Adrenal gland (tissue), 19 donors: ENCODE measurements around the gene MYCL. TPM values are rescaled to one million over a fixed set of nuclear protein-coding genes. Genes with fewer than 3 reads are reported as not detected.

Experiments
- DNase-seq, 7 donors: peaks; one replicate each; pipeline ENCODE4 v3.0.0-alpha.2; 2019 to 2020
- H3K27ac ChIP-seq, 5 donors: fragments of 200-600 bp; sonication (generic) in 4 of 5; 1 replicate in 3 of 5; 2 replicates in 2 of 5; pipeline versions ENCODE4 v1.5.1 to v1.8.0; 2016 to 2020; ENCODE audit warnings: mild to moderate bottlenecking in 1 of 5
- H3K27me3 ChIP-seq: fragments of 200-600 bp; 2 replicates; pipeline ENCODE4 v1.8.0; 2021
- H3K36me3 ChIP-seq, 2 donors: fragments of 200-600 bp; replicated peaks in 1 of 2; 1 replicate in 1 of 2; 2 replicates in 1 of 2; pipeline versions ENCODE4 v1.5.1 to v1.8.0; 2018 to 2022
- H3K4me1 ChIP-seq, 2 donors: fragments of 200-600 bp; replicated peaks in 1 of 2; 1 replicate in 1 of 2; 2 replicates in 1 of 2; pipeline versions ENCODE4 v1.5.1 to v1.8.0; 2018 to 2021
- H3K4me3 ChIP-seq, 4 donors: fragments of 200-600 bp; sonication (generic) in 3 of 4; one replicate each; pipeline ENCODE4 v1.5.1; 2016 to 2018
- H3K9me3 ChIP-seq, 3 donors: fragments of 200-600 bp; sonication (generic) in 1 of 3; replicated peaks in 1 of 3; 1 replicate in 2 of 3; 2 replicates in 1 of 3; pipeline versions ENCODE4 v1.5.1 to v1.8.0; 2016 to 2021
- CTCF ChIP-seq, 6 experiments: fragments of 450-650 bp in 4 of 6; fragments of 200-600 bp in 2 of 6; sonication (generic) in 1 of 6; IDR thresholded peaks; 1 replicate in 5 of 6; 2 replicates in 1 of 6; pipeline versions ENCODE4 v1.5.1 to v1.8.0; 2016 to 2021; ENCODE audit warnings: antibody characterized with exemption in 6 of 6, mild to moderate bottlenecking in 2 of 6, moderate library complexity in 1 of 6
- POLR2A ChIP-seq, 2 donors: fragments of 450-650 bp; IDR thresholded peaks; one replicate each; pipeline ENCODE4 v1.6.1; 2017; ENCODE audit warnings: antibody characterized with exemption in 2 of 2, mild to moderate bottlenecking in 2 of 2, moderate library complexity in 1 of 2
- WGBS, 4 donors: extraction: QIAGEN DNeasy Blood & Tissue Kit in 2 of 4; methylation state at CpG; one replicate each; pipeline versions ENCODE4 v1.1.5 to v1.1.7; 2013 to 2017; 5-methylcytosine and 5-hydroxymethylcytosine counted together
- intact Hi-C, 2 donors: fragments of 100-400 bp; cut with DNase I; formaldehyde crosslinking; loops; one replicate each; pipeline versions ENCODE4 v1.14.1 to v1.15.0; 2022 to 2023
- long read RNA-seq, 10 donors: library from polyadenylated mRNA in 3 of 10; unstranded in 2 of 10; stranded (forward) in 1 of 10; transcript quantifications; one replicate each; pipeline ENCODE4 v2.0.0 and lab custom pipeline, GENCODE V29; 2021 to 2026
- polyA plus RNA-seq, 3 donors: library from polyadenylated mRNA; stranded (reverse); fragments of 200-250 nt in 2 of 3; fragments of 350-450 nt in 1 of 3; fragmentation: Illumina TruSeq in 1 of 3; extraction: RNeasy Lipid Tissue Mini Kit (QIAGEN cat#74804) in 1 of 3; gene quantifications; one replicate each; pipeline ENCODE4 v1.2.3, GENCODE V29; 2013 to 2014
- total RNA-seq, 9 donors: library from RNA; depleted of rRNA in 4 of 9; stranded (reverse); fragments of >200 nt in 4 of 9; fragments of 120-200 nt in 1 of 9; fragmentation: NEBNext Ultra II Directional in 1 of 9; extraction: Animal tissue kit (Norgen Biotek cat#: 25700) in 1 of 9; gene quantifications; one replicate each; pipeline versions ENCODE4 v1.1.0 to v1.2.4, GENCODE V29; 2013 to 2023
- donor health status: healthy with polysubstance abuse.
- donor health status: Bipolar disorder and iron deficiency.
- donor health status: DM: yes; HTN: yes; CAD: no.
- donor health status: DM: no; HTN: no; CAD: no.
- donor health status: DM: no; HTN: no; CAD: no.
- donor health status: DM: yes; HTN: yes; CAD: no.

The MYCL gene, protein sequence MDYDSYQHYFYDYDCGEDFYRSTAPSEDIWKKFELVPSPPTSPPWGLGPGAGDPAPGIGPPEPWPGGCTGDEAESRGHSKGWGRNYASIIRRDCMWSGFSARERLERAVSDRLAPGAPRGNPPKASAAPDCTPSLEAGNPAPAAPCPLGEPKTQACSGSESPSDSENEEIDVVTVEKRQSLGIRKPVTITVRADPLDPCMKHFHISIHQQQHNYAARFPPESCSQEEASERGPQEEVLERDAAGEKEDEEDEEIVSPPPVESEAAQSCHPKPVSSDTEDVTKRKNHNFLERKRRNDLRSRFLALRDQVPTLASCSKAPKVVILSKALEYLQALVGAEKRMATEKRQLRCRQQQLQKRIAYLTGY
- total RNA-seq, result under 1 TPM in 8 of 9 donors, not detected in 1; 0.24 to 0.69 (median 0.37) TPM
- under 1 TPM; 0.07 to 0.40 (median 0.24) TPM for polyA plus RNA-seq
- long read RNA-seq, donor 1, result 0 reads
- long read RNA-seq, donor 2, result 0 reads
- long read RNA-seq, donor 3, result 0 reads
- long read RNA-seq, donor 4, result 0 reads
- long read RNA-seq, donor 5, result 0 reads
- long read RNA-seq, donor 6, result 0 reads
- long read RNA-seq, donor 7, result 0 reads
- long read RNA-seq, donor 8, result 0 reads
- long read RNA-seq, donor 9, result 0 reads
- long read RNA-seq, donor 10, result 0 reads

- Histone ChIP-seq H3K9me3 (no peaks in the 10 kb centered on the region), H3K27ac (no peak within 1 kb of the TSS), H3K27me3 (peaks cover 22% of the 10 kb centered on the region), H3K4me1 (peaks cover 11 to 19% of the 10 kb centered on the region in 2 donors), H3K4me3 (peak within 1 kb of the TSS in 2 of 4 donors; percentile 24 to 57), H3K36me3 (no peaks in the 10 kb centered on the region)
- 0 to 1% (median 0%) methylated on average over 20 to 92 of the region's 92 CpGs; no CpG with 5 or more reads in 1 of the 4 donors for WGBS, 4 donors
- peak; percentile 32 to 71 (median 58) for DNase-seq
- intact Hi-C loops, result loop anchor here (5.0 kb wide), 1 partner anchor 85 kb away; no protein-coding TSS in a partner anchor
- TF ChIP-seq CTCF (IDR thresholded peaks at IDR 0.05) (peak; percentile 38 to 64 (median 60)), POLR2A (IDR thresholded peaks at IDR 0.05) (no peak)
Observed at GRCh38 chr1:39901714-39902459, at the start of gene MYCL. TSS of gene MYCL (minus strand) at chr1:39901917. CDS start at chr1:39901434, 483 bp downstream.

GRCh38 chr1:39949891-39950290 is 48.2 kb upstream of the MYCL start:
- intact Hi-C loops, result no loop called here
- TF ChIP-seq CTCF (IDR thresholded peaks at IDR 0.05) (no peak), POLR2A (IDR thresholded peaks at IDR 0.05) (no peak)
- Histone ChIP-seq H3K27me3 (no peaks in the 10 kb centered on the region), H3K36me3 (no peaks in the 10 kb centered on the region), H3K9me3 (no peaks in the 10 kb centered on the region), H3K4me3 (no peak overlapping the region), H3K27ac (no peak overlapping the region), H3K4me1 (peaks cover 0 to 3% of the 10 kb centered on the region in 2 donors)
- WGBS, 4 donors, result 79 to 91% (median 84%) methylated on average over 2 of the region's 2 CpGs
- no peak for DNase-seq

DNA sequence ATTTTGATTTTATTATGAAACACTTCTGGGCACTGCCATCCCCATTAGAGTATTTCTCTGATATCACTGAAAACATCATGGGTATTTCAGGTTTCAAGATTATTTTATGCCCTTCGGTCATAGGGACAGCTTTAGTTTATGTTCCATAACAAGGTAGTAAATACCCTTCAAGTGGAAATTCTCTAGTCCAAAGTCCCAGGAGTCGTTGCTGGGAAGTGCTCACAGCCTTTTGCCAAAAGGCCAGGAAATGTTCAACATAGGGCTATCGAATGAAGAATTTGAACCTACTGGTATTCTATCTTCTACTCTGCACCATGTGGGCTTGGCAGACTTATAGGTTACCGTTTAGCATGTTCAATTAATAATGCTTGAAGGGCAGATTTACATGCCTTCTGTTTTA is 45.5 kb upstream of the MYCL start:
- Histone ChIP-seq H3K4me3 (no peak overlapping the region), H3K4me1 (no peaks in the 10 kb centered on the region), H3K27ac (no peak overlapping the region), H3K27me3 (no peaks in the 10 kb centered on the region), H3K9me3 (no peaks in the 10 kb centered on the region), H3K36me3 (no peaks in the 10 kb centered on the region)
- no peak for DNase-seq
- TF ChIP-seq CTCF (IDR thresholded peaks at IDR 0.05), result no peak
- no peak for TF ChIP-seq POLR2A (IDR thresholded peaks at IDR 0.05)
- 68 to 78% (median 74%) methylated on average over 4 of the region's 4 CpGs for WGBS, 4 donors
- intact Hi-C loops, result no loop called here

- Histone ChIP-seq H3K27ac (no peak overlapping the region), H3K27me3 (no peaks in the 10 kb centered on the region), H3K4me3 (no peak overlapping the region), H3K4me1 (no peaks in the 10 kb centered on the region), H3K36me3 (no peaks in the 10 kb centered on the region), H3K9me3 (no peaks in the 10 kb centered on the region)
- TF ChIP-seq CTCF (IDR thresholded peaks at IDR 0.05) (no peak), POLR2A (IDR thresholded peaks at IDR 0.05) (no peak)
- 58 to 85% (median 68%) methylated on average over 4 of the region's 4 CpGs for WGBS, 4 donors
- DNase-seq, result no peak
- intact Hi-C loops, result no loop called here
Observed at GRCh38 chr1:39946216-39946615, 44.5 kb upstream of the MYCL start.
